ENCODE measurements around the gene NBEA. TPM values are rescaled to one million over a fixed set of nuclear protein-coding genes. Genes with fewer than 3 reads are reported as not detected.

NBEA gene
- total and polyA plus RNA-seq, 2 experiments from 2014 or later: 2.6 to 12.3 TPM

- no peak for DNase-seq (ENCODE audit: low spot score)
- Histone ChIP-seq H3K9me3 (ENCODE audit: low read depth) (no peaks in the 10 kb centered on the region), H3K4me2 (no peak overlapping the region), H4K20me1 (ENCODE audit: insufficient read depth, poor library complexity, severe bottlenecking) (no peaks in the 10 kb centered on the region), H3K4me1 (ENCODE audit: insufficient read depth) (no peaks in the 10 kb centered on the region), H3K27me3 (no peaks in the 10 kb centered on the region), H2AFZ (no peak overlapping the region), H3K79me2 (no peaks in the 10 kb centered on the region), H3K9me2 (replicated peaks; ENCODE audit: insufficient read depth) (no peaks in the 10 kb centered on the region), H3K36me3 (replicated peaks; ENCODE audit: insufficient read depth, low read depth) (no peaks in the 10 kb centered on the region), H3K27ac (no peak overlapping the region), H3K4me3 (no peak overlapping the region)
- WGBS (ENCODE audit: low lambda C conversion rate, missing lambda C conversion rate): 96% methylated on average over 2 of the region's 2 CpGs
- TF ChIP-seq EZH2 (IDR thresholded peaks at IDR 0.05; ENCODE audit: borderline replicate concordance) (no peak), CTCF (IDR thresholded peaks at IDR 0.05; ENCODE audit: poor library complexity) (no peak), EZH2phosphoT487 (IDR thresholded peaks at IDR 0.05; ENCODE audit: low read depth, severe bottlenecking, unreplicated experiment) (no peak)
Observed at GRCh38 chr13:35496761-35497386, 554.8 kb downstream of the NBEA start.

DNA sequence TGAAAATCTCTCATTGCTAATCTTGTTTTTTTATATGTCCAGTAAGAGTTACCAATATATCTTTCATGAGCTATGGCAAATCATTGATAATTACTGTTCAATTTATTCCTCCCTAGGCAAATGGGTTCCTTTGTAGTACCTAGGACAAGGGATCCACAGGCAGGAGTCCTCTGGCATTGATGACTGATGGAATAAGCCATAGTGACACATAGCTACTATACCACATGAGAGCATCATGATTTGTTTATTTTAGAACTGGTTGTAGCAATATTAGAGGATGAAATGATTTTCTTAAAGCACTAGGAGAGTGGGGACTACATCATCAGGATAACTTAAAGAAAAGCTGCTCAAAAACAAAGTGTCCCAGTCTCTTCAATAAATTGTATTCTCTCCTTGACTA lies 556.2 kb downstream of the NBEA start:
- Histone ChIP-seq H3K79me2 (no peaks in the 10 kb centered on the region), H3K27ac (no peak overlapping the region), H4K20me1 (ENCODE audit: insufficient read depth, poor library complexity, severe bottlenecking) (no peaks in the 10 kb centered on the region), H3K4me2 (no peak overlapping the region), H2AFZ (no peak overlapping the region), H3K4me1 (ENCODE audit: insufficient read depth) (no peaks in the 10 kb centered on the region), H3K4me3 (no peak overlapping the region), H3K27me3 (no peaks in the 10 kb centered on the region), H3K9me3 (ENCODE audit: low read depth) (no peaks in the 10 kb centered on the region), H3K36me3 (replicated peaks; ENCODE audit: insufficient read depth, low read depth) (no peaks in the 10 kb centered on the region), H3K9me2 (replicated peaks; ENCODE audit: insufficient read depth) (no peaks in the 10 kb centered on the region)
- DNase-seq (ENCODE audit: low spot score): no peak
- TF ChIP-seq EZH2 (IDR thresholded peaks at IDR 0.05; ENCODE audit: borderline replicate concordance) (no peak), EZH2phosphoT487 (IDR thresholded peaks at IDR 0.05; ENCODE audit: low read depth, severe bottlenecking, unreplicated experiment) (no peak), CTCF (IDR thresholded peaks at IDR 0.05; ENCODE audit: poor library complexity) (no peak)

GRCh38 chr13:35499196-35499662 lies 557.2 kb downstream of the NBEA start:
- no peak overlapping the region for H2AFZ ChIP-seq
- no peak for DNase-seq (ENCODE audit: low spot score)
- H3K4me2 ChIP-seq: no peak overlapping the region
- H3K9me3 ChIP-seq (ENCODE audit: low read depth): no peaks in the 10 kb centered on the region
- H3K4me3 ChIP-seq: no peak overlapping the region
- no peaks in the 10 kb centered on the region for H3K36me3 ChIP-seq (replicated peaks; ENCODE audit: insufficient read depth, low read depth)
- no peaks in the 10 kb centered on the region for H3K27me3 ChIP-seq
- no peaks in the 10 kb centered on the region for H3K9me2 ChIP-seq (replicated peaks; ENCODE audit: insufficient read depth)
- TF ChIP-seq CTCF (IDR thresholded peaks at IDR 0.05; ENCODE audit: poor library complexity) (no peak), EZH2phosphoT487 (IDR thresholded peaks at IDR 0.05; ENCODE audit: low read depth, severe bottlenecking, unreplicated experiment) (no peak), EZH2 (IDR thresholded peaks at IDR 0.05; ENCODE audit: borderline replicate concordance) (no peak)
- 58% methylated on average over 2 of the region's 2 CpGs for WGBS (ENCODE audit: low lambda C conversion rate, missing lambda C conversion rate)
- H3K4me1 ChIP-seq (ENCODE audit: insufficient read depth): no peaks in the 10 kb centered on the region
- H4K20me1 ChIP-seq (ENCODE audit: insufficient read depth, poor library complexity, severe bottlenecking): no peaks in the 10 kb centered on the region
- H3K79me2 ChIP-seq: no peaks in the 10 kb centered on the region
- no peak overlapping the region for H3K27ac ChIP-seq

Data from hepatocyte (in vitro differentiated cells).